HL-60/S4 treated with phorbol 12-myristate 13-acetate at 8.2 ng/mL for 4 days and 3 days (cell line): ENCODE measurements around the gene ETFB.

ENCODE experiments used
- in situ Hi-C: fragments of 300-500 bp; cut with MboI; formaldehyde crosslinking; loops from 2 replicates; pipeline ENCODE4 v1.15.0; 2022; ENCODE audit warnings: low sequenced_read_pairs

ETFB gene

GRCh38 chr19:51329411-51329810, 36.8 kb downstream of the ETFB start:
- in situ Hi-C loops, result no loop called here

GRCh38 chr19:51327066-51328001, 38.9 kb downstream of the ETFB start:
- in situ Hi-C loops, result no loop called here

DNA sequence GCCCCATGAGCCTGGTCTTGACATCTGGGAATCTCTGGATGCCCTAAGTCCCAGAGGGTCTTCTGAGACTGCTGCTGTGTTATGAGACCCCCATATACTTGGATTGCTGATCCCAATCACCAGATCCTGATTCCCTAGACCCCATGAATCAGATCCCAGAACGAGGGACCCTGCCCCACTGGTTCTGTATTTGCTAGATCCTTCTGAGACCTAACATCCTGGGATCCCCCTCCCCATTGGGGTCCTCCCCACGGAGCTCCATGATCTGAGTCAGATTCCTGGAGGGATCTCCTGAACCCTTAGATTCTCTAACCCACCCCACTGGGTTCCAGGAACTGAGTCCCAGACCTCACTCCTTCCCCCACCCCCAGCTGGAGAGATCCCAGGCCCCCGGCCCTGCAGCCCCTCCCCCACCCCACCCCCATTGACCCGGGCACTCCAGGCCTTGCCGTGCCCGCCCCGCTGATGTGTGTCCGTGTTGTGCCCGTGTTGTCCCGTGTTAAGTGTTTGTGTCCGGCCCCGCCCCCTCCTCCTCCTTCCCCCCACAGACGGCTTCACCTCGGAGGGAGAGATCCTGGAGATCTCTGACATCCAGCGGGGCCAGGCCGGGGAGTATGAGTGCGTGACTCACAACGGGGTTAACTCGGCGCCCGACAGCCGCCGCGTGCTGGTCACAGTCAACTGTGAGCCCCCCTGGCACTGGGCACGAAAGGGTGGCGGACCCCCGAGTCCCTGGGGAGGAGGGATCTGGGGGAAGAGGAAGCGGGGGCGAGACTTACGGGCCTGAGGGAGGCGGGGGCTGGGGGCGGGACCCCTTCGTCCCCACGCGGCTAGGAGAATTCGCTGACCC, 39.7 kb downstream of the ETFB start:
- in situ Hi-C loops, result no loop called here

- in situ Hi-C loops, result no loop called here
These were observed 40.8 kb downstream of the ETFB start for GRCh38 chr19:51325161-51325976.

GRCh38 chr19:51324167-51324481, 42.1 kb downstream of the ETFB start:
- in situ Hi-C loops, result no loop called here

DNA sequence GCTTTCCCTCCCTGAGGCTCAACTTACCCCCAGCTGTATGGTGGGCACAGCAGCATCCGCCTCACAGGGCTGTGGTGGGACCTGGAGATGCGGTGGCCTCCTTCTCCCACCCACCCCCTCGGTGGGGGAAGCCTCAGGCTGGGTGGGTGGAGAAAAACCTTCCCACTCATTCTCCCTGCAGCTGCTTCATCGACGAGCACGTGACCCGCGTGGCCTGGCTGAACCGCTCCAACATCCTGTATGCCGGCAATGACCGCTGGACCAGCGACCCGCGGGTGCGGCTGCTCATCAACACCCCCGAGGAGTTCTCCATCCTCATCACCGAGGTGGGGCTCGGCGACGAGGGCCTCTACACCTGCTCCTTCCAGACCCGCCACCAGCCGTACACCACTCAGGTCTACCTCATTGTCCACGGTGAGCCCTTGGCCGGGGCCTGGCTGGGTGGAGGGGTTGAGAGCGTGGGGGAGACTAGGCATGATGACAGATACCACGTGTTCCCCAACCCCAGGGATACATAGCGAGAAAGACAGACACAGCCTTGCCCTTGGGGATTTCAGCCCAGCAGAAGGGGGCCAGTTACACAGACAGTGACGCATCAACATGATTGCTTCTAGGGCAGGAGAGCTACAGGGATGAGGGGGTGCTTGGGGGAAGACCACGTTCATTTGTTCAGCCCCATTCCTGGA, 42.6 kb downstream of the ETFB start:
- in situ Hi-C loops, result no loop called here

DNA sequence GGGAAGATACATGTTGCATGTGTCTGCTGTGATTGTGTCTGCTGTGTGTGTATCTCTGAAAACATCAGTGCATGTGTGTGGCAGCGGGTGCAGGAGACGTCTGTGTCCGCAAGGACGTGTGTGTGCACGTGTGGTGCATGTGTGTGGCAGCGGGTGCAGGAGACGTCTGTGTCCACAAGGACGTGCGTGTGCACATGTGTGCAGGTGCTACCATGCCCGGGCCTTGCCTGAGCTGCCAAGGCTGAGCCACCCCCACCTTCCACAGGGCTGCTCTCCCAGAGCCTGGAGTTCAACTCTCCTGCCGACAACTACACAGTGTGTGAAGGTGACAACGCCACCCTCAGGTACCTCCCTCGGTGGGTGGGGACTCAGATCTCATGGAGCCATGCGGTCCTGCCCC, 44.4 kb downstream of the ETFB start:
- in situ Hi-C loops, result no loop called here

GRCh38 chr19:51320280-51320657, 45.9 kb downstream of the ETFB start:
- in situ Hi-C loops, result no loop called here

GRCh38 chr19:51319649-51320279, 46.4 kb downstream of the ETFB start:
- in situ Hi-C loops, result no loop called here

DNA sequence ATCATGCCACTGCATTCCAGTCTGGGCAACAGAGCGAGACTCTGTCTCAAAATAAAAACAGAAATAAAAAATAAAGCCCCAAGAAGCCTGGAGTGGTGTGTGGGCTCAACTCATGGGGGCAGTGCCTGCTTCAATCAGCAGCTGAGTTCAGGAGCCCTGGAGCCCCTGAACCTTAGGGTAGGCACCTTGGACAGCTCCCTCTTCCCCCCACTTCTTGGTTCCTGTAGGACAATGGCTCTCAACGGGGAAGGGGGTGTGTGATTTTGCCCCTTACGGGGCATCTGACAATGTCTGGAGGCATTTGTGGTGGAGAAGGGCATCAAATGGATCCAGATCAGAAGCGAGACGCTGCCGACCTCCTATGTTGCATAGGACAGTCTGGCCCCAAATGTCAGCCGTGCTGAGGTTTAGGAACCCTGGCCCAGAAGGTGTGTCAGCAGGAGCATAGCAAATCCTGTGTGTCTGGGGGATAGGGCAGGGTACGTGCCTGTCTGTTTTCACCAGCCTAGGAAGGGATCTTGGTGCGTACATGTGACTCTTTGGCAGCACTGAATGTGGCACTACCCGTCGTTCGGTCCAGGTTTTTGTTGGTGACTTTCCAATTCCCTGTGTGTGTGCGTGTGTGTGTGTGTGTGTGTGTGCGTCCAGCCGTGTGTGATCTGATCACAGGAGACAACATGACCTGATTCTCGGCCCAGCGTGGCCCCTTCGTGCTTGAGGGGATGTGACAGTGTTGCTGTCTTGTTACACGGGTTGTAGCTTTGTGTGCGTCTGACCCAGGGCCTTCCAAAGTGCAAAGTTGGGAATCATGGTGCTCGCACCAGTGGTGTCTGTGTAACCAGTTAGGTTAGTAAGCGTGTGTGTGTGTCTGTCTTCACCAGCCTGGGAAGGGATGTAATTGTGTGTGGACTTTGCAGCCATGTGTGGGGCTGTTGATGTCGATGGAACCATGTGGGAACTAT, 47.2 kb downstream of the ETFB start:
- in situ Hi-C loops, result no loop called here

- in situ Hi-C loops, result no loop called here
These were observed 48.2 kb downstream of the ETFB start for GRCh38 chr19:51317968-51318367.

DNA sequence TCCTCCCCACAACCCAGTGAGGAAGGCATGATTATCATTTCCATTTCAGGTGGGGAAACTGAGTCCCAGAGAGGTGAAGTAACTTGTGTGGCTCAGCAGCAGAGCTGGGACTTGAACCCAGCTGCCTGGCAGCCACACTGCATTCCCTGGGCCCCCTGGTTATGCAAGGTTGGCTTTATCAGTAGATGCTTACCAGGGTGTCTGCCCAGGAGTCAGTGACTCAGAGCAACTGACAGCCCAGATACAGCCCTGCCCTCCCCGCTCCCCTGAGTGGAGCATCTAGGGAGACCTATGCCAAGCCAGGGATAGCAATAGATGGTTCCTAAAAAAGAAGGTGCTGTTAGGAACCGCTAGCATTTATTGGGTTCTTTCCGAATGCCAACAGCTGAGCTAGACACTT, 48.8 kb downstream of the ETFB start:
- in situ Hi-C loops, result no loop called here

GRCh38 chr19:51316688-51317087, 49.5 kb downstream of the ETFB start:
- in situ Hi-C loops, result no loop called here

DNA sequence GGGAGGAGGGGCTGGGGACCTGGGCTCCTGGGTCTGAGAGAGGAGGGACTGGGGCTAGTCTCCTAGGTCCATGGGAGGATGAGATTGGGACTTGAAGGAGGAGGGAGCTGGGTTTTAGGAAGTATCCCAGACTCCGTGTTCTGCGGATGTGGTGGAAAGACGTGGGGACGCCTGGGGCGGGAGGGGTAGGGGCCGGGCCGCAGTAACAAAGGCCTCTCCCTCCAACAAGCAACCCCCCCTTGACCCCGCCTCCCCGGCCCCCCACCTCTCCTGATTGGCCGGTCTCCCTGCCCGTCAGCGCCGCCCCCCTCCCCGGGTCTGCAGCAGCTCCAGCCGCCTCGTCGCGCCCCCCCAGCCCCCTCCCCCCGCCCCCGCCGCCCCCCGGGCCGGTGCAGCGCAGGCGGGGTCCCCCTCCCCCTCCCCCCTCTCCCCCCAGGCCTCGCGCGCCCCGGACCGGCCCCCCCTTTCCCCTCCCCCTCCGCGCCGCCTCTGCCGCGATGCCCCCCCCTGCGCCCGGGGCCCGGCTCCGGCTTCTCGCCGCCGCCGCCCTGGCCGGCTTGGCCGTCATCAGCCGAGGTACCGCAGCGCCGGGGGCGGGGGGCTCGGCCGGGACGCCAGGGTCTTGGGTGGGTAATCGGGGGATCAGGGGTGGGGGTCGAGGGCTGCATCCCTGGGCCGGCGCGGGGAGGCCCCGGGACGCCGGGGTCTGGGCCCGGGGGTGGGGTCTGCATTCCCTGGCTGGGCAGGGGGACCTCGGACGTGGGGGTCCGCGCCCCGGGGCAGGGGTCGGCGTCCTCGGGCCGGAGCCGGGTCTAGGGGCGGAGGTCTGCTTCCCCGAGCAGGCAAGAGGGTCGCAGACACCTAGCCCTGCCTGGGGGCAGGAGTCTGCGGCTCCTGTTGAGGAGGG, 54.6 kb downstream of the ETFB start, which contains the start of gene IGLON5:
Gene IGLON5, plus strand, starts transcription at position 294 of the 907 bp plus-strand sequence. Its CDS starts 204 bp downstream, at position 498.
- in situ Hi-C loops, result no loop called here

GRCh38 chr19:51305479-51305878, 60.7 kb downstream of the ETFB start:
- in situ Hi-C loops, result no loop called here

DNA sequence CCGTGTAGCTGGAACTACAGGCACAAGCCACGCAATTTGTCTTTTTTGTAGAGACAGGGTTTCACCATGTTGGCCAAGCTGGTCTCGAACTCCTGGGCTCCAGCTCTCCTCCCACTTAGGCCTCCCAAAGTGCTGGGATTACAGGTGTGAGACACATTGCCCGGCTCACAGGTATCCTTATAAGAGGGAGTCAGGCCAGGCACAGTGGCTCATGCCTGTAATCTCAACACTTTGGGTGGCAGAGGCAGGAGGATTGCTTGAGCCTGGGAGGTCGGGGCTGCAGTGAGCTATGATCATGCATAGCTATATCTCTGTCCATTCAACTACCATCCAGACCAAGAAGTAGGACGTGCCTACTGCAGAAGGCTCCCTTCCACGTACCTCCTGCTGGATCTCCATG, 64.9 kb downstream of the ETFB start:
- in situ Hi-C loops, result no loop called here

GRCh38 chr19:51297406-51297805, 68.8 kb downstream of the ETFB start:
- in situ Hi-C loops, result no loop called here
